ENCODE data around the gene OR14A2.
"Not testable (repeated sequence)": the region's sequence is repeated elsewhere in the genome, so short reads cannot be mapped to it uniquely, and the experiment has no call there.

Gene OR14A2

DNA sequence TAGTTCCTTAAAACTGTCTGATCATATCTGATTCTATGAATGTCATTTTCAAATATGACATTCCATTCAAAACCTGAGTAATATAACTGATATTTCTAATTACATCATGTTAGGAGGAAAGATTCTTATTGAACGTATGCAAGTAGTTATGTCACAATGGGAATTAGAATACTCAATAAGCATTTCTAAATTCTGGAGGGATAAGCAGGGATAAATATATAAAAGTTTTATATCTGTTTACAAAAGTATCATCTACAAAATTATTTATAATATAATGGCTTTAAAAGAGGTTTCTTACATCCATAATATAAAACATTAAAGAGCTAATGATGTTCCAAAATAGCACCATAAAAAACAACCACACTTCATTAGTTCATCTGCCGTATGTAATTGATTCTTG is at the start of gene OR14A2:
Gene OR14A2 (minus strand): TSS at position 101 of the 400 bp plus-strand sequence.
- DNase-seq: no peak

DNA sequence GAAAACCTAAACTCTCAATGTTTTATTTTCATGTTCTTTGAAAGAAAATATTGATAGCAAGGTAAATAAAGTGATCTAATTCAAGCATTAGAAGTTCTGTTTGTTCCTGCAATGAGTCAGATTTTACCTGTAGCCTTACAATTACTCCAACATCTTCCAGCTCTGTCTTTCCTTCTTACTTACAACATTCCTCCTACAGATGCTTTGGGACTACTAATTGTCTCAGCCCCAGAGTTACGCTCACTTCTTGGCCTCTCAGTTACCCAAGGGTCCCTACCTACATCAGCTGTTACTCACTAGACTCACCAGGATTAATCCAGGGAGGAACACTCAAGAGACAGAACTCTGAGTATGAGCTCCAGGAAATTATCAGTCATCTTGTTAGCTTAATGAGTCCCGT is 49.6 kb upstream of the OR14A2 start:
- DNase-seq: no peak

DNA sequence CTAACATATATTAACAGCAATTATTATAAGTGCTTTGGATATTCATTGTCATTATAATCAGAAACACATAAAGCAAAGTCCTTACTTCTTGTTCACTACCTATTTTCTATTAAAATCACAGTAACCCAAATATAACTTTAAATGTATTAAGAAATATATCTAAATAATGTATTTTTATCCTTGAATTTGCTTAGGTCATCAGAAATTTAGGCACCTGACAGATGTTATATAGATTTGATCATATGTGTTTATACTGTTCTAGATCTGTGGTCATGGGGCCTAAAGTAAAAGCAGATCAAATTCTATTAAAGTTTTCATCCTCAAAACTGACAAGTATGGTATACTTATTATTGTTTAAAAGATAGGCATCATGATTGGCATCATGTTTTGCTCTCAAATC is 21.7 kb upstream of the OR14A2 start:
- DNase-seq: no peak

DNA sequence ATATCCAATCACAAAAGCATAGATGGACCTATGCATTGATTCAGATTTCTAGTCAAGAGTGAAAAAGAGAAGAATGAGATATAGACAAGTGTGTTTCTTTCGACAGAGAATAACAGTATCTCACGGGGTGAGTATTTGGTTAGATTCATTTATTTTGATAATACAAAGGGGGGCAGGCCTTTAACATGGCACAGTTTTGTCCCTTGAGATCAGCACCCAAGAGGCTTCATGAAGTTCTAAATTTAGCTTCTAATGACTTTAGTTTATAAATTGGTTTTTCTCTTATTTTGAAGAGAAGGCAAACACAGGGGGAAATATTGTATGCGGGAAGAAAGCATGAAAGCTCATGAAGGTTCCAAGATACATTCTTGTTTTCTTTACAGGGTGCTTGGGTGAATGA is 12.5 kb upstream of the OR14A2 start, which contains the start of gene OR1C1:
Gene OR1C1 (minus strand): TSS at position 101 of the 400 bp plus-strand sequence. CDS start 2,150 bp downstream, outside the sequence.
- no peak for DNase-seq

- DNase-seq: not testable (repeated sequence)
Measured at GRCh38 chr1:247754311-247754710, 6.4 kb upstream of the OR14A2 start.

- no peak for DNase-seq
Measured at GRCh38 chr1:247749870-247750269, 1.9 kb upstream of the OR14A2 start.

DNA sequence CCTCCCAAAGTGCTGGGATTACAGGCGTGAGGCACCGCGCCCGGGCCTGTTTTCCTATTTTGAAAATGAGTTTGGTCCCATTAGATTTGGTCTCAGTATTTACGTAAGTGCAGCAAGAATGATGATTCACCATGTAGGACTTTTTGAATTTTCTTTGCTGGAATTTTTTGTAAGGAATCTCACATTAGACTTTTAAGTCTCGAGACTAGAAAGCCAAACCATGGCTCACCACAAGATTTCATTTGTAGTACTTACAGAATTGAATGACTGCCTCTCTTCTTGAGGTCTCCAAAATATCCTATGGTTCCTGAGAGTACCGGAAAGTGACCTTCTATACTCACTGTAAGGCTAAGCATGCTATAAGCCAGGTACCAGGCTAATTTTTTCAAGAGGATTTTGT is 325 bp downstream of the OR14A2 start:
- DNase-seq: no peak

- no peak for DNase-seq
Measured at GRCh38 chr1:247746391-247746935, 1.5 kb downstream of the OR14A2 start.

- DNase-seq: not testable (repeated sequence)
Measured at GRCh38 chr1:247742215-247742760, 5.7 kb downstream of the OR14A2 start.

GRCh38 chr1:247741756-247742155 is 6.2 kb downstream of the OR14A2 start:
- no peak for DNase-seq

DNA sequence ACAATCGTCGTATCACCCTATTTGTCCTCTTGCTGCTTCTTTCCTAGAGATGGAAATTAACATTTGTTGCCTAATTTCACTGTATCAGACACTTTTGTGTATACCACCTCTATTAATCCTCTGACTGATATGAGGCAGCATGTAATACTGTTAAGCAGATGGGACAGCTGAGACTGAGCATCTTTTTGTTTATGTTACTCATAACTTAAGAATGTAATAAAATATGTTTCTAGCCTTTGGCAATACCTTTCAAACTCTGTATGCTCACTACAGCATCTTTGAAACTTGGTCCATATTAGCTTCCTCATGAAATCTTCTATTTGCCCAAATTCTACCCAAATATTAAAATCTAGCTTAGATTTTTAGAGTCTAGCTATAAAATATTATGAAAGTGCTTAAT is 7.2 kb downstream of the OR14A2 start:
- DNase-seq: no peak

DNA sequence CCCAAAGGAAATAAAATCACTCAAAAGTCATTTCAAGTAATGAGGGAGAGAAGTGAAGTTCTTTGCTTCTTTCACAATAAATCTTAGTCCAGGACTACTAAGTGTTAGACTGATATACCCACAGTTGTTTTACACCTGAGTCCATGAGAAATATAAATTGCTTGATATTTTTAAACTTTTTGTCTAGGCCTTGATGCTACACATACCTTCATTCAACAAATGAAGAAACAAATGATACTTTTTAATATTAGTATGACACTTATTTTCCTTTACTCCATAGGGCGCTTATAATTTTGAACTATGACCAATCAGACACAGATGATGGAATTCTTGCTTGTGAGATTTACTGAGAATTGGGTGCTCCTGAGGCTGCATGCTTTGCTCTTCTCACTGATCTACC is 9.6 kb downstream of the OR14A2 start, which contains the start of gene OR14K1:
Gene OR14K1 (plus strand): TSS at position 301 of the 400 bp plus-strand sequence. CDS start 0 bp downstream, at position 301.
- DNase-seq: no peak

- no peak for DNase-seq
Measured at GRCh38 chr1:247721222-247721621, 26.7 kb downstream of the OR14A2 start.

- DNase-seq: no peak
Measured at GRCh38 chr1:247716546-247716945, 31.4 kb downstream of the OR14A2 start, which contains the start of gene OR6F1. OR6F1 (minus strand) TSS chr1:247716646; CDS start chr1:247712755, 3,891 bp downstream.

- DNase-seq: no peak
Measured at GRCh38 chr1:247713753-247714152, 34.2 kb downstream of the OR14A2 start.

- not testable (repeated sequence) for DNase-seq
Measured at GRCh38 chr1:247710681-247711080, 37.3 kb downstream of the OR14A2 start.

DNA sequence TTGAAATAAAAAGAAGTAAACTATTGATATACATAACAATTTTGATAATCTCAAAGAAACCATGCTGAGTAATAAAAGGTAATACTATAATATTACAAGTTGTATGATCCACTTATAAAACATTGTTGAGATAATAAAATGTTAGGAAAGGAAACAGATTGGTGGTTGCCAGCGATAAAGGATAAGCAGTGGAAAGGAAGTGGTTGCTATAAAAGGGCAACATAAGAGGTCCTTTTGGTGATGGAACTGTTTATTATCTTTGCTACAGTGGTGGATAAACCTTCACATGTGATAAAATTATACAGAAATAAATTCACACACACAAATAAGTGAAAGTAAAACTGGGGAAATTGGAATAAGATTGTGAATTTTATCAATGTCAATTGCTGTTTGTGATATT is 46.6 kb downstream of the OR14A2 start:
- no peak for DNase-seq

DNA sequence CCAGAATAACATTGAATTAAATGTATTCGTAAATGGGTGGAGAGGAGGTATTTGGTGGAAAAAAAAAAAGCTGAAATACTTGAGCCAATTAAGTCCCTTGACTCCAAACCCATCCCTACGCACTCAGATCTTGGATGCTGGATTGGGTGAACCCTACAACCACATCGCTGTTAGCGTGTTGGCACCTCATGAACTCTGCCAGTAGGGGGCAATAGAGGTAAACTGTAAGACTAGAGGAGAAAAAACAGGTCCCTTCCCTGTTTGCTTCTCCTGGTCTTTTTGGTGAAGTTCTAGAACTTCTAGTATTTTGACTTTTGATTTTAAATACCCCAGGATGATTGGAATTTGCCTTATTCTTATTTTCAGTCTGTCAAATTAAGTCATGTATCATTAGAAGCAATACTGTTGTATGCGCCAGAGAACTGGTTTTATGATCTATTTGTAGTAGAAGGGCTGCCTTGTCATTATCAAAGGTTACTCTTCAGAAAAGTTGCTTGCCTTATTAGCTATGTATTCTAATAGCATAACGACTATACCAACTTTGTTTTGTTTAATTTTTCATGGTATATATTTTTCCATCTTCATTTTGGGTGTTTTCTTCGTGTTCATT is 66.5 kb downstream of the OR14A2 start:
- DNase-seq: peak in 2 of 14 donors; percentile 2 to 8

- DNase-seq: no peak
Measured at GRCh38 chr1:247680171-247680570, 67.8 kb downstream of the OR14A2 start.

- DNase-seq: no peak
Measured at GRCh38 chr1:247679639-247680038, 68.3 kb downstream of the OR14A2 start, which contains the start of gene OR13G1. OR13G1 (minus strand) TSS chr1:247679739; CDS start chr1:247673041, 6,698 bp downstream.
